CD4-positive, alpha-beta T cell treated with Interferon gamma for 1 hour (primary cell): ENCODE results near the gene ATG2A.

ENCODE experiments used
- DNase-seq: peaks from one replicate; pipeline ENCODE4 v3.0.0-alpha.2; 2020

ATG2A gene

GRCh38 chr11:64867748-64868462 is 49.1 kb downstream of the ATG2A start:
- no peak for DNase-seq

GRCh38 chr11:64866173-64866491 is 50.9 kb downstream of the ATG2A start:
- no peak for DNase-seq

- DNase-seq: no peak
Measured at GRCh38 chr11:64865286-64866172, 51.5 kb downstream of the ATG2A start.

- no peak for DNase-seq
Measured at GRCh38 chr11:64864473-64865285, 52.3 kb downstream of the ATG2A start.

- no peak for DNase-seq
Measured at GRCh38 chr11:64864135-64864472, 52.9 kb downstream of the ATG2A start.

GRCh38 chr11:64863391-64864060 is 53.5 kb downstream of the ATG2A start:
- no peak for DNase-seq

- DNase-seq: no peak
Measured at GRCh38 chr11:64862987-64863390, 54.0 kb downstream of the ATG2A start.

- no peak for DNase-seq
Measured at GRCh38 chr11:64861227-64861975, 55.6 kb downstream of the ATG2A start.

GRCh38 chr11:64859542-64860414 is 57.2 kb downstream of the ATG2A start:
- DNase-seq: peak; percentile 55

GRCh38 chr11:64858467-64859263 is 58.3 kb downstream of the ATG2A start:
- DNase-seq: peak; percentile 58

GRCh38 chr11:64857485-64857884 is 59.5 kb downstream of the ATG2A start:
- no peak for DNase-seq

- peak; percentile 75 for DNase-seq
Measured at GRCh38 chr11:64856382-64857227, 60.4 kb downstream of the ATG2A start.

- DNase-seq: no peak
Measured at GRCh38 chr11:64855596-64856304, 61.3 kb downstream of the ATG2A start.

- DNase-seq: peak; percentile 69
Measured at GRCh38 chr11:64854534-64855502, 62.2 kb downstream of the ATG2A start.

GRCh38 chr11:64854157-64854533 is 62.9 kb downstream of the ATG2A start:
- no peak for DNase-seq

- peak; percentile 43 for DNase-seq
Measured at GRCh38 chr11:64853709-64854108, 63.3 kb downstream of the ATG2A start.

GRCh38 chr11:64852804-64853509 is 64.1 kb downstream of the ATG2A start:
- DNase-seq: peak; percentile 47
